ENCODE data around the gene MMEL1.

Gene MMEL1

GRCh38 chr1:2567083-2567679 is 65.6 kb downstream of the MMEL1 start:
- no peak for TF ChIP-seq CTCF (IDR thresholded peaks at IDR 0.05; ENCODE audit: extremely low read depth, insufficient read depth, missing control alignments)
- no peak for DNase-seq (ENCODE audit: low spot score)
- in situ Hi-C loops (cut with MboI; ENCODE audit: low pct_unique_long_range_greater_than_20kb, low sequenced_read_pairs, unreplicated experiment): no loop called here

- in situ Hi-C loops (cut with MboI; ENCODE audit: low pct_unique_long_range_greater_than_20kb, low sequenced_read_pairs, unreplicated experiment): no loop called here
- no peak for TF ChIP-seq CTCF (IDR thresholded peaks at IDR 0.05; ENCODE audit: extremely low read depth, insufficient read depth, missing control alignments)
- DNase-seq (ENCODE audit: low spot score): no peak
Measured at GRCh38 chr1:2566101-2567045, 66.4 kb downstream of the MMEL1 start.

GRCh38 chr1:2564815-2565374 is 67.9 kb downstream of the MMEL1 start:
- in situ Hi-C loops (cut with MboI; ENCODE audit: low pct_unique_long_range_greater_than_20kb, low sequenced_read_pairs, unreplicated experiment): no loop called here
- TF ChIP-seq CTCF (IDR thresholded peaks at IDR 0.05; ENCODE audit: extremely low read depth, insufficient read depth, missing control alignments): no peak
- DNase-seq (ENCODE audit: low spot score): no peak

- no peak for TF ChIP-seq CTCF (IDR thresholded peaks at IDR 0.05; ENCODE audit: extremely low read depth, insufficient read depth, missing control alignments)
- in situ Hi-C loops (cut with MboI; ENCODE audit: low pct_unique_long_range_greater_than_20kb, low sequenced_read_pairs, unreplicated experiment): no loop called here
- DNase-seq (ENCODE audit: low spot score): no peak
Measured at GRCh38 chr1:2564006-2564814, 68.6 kb downstream of the MMEL1 start.

GRCh38 chr1:2563205-2563604 is 69.6 kb downstream of the MMEL1 start:
- in situ Hi-C loops (cut with MboI; ENCODE audit: low pct_unique_long_range_greater_than_20kb, low sequenced_read_pairs, unreplicated experiment): no loop called here
- DNase-seq (ENCODE audit: low spot score): no peak
- TF ChIP-seq CTCF (IDR thresholded peaks at IDR 0.05; ENCODE audit: extremely low read depth, insufficient read depth, missing control alignments): no peak

All from GM13977 (cell line).